ENCODE measurements around the gene SH2D4B. TPM values are rescaled to one million over a fixed set of nuclear protein-coding genes. Genes with fewer than 3 reads are reported as not detected.
"Not testable (repeated sequence)": the region's sequence is repeated elsewhere in the genome, so short reads cannot be mapped to it uniquely, and the experiment has no call there.

SH2D4B gene
- total RNA-seq, 8 experiments from 2014 or later, result 0.14 to 1.1 (median 0.29) TPM

GRCh38 chr10:80532571-80532970, 5.1 kb upstream of the SH2D4B start:
- ATAC-seq (replicated peaks in 6 of 8), result no peak
- Histone ChIP-seq H3K27ac (no peak overlapping the region), H3K4me3 (no peak overlapping the region), H3K4me1 (replicated peaks in 1 of 2) (peaks cover 7 to 8% of the 10 kb centered on the region in 2 donors)
- 33 to 95% (median 89%) methylated on average over 1 to 4 of the region's 4 CpGs; no CpG with 5 or more reads in 3 of the 10 experiments for WGBS, 10 experiments
- in situ Hi-C loops (cut with MboI; ENCODE audit: low pct_unique_long_range_greater_than_20kb in 2 of 9, low sequenced_read_pairs in 9 of 9, unreplicated experiment in 9 of 9), result no loop called here

- H3K27ac ChIP-seq; in situ Hi-C loops (cut with MboI; ENCODE audit: low pct_unique_long_range_greater_than_20kb in 2 of 9, low sequenced_read_pairs in 9 of 9, unreplicated experiment in 9 of 9); H3K4me3 ChIP-seq; H3K4me1 ChIP-seq (replicated peaks in 1 of 2); ATAC-seq (replicated peaks in 6 of 8): not testable (repeated sequence)
- WGBS, 10 experiments, result no CpG with 5 or more reads among the region's 25 CpGs
These were observed 3.6 kb upstream of the SH2D4B start for GRCh38 chr10:80534059-80534458.

DNA sequence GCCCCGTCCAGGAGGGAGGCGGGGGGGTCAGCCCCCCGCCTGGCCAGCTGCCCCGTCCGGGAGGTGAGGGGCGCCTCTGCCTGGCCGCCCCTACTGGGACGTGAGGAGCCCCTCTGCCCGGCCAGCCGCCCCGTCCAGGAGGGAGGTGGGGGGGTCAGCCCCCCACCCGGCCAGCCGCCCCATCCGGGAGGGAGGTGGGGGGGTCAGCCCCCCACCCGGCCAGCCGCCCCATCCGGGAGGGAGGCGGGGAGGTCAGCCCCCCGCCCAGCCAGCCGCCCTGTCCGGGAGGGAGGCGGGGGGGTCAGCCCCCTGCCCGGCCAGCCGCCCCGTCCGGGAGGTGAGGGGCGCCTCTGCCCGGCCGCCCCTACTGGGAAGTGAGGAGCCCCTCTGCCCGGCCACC, 3.1 kb upstream of the SH2D4B start:
- not testable (repeated sequence) for ATAC-seq (replicated peaks in 6 of 8)

DNA sequence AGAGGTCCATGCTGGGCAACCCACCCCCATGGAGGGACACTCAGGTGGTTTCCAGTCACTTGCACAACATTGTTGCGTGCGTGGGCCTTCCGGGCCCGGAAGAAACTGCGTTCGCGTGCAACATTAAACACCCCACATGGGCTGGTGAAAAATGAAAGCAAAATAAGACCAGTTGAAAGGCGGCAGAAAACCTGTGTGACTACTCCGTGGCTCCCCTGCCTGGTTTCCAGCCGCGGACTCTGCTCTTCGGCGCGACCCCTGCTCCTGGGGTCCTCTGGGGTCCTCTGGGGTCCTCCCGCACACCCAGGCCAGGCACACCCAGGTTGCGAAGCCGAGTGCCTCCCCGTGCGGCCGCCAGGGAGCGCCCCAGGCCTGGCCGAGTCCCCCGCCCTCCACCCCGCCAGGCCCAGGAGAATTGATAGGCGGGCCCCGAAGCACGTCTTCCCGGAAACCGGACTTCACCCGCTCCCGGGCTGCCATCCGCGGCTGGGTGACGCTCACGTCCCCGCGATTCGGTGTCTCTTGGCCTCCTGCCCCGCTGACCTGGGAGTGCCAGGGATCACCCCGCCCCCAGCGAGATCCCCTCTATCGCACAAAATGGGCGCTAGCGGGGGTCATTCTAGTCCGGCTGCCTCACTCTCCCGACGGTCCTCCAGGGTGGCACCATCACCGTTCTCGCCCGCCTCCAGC, 1.9 kb upstream of the SH2D4B start:
- Histone ChIP-seq H3K27ac (no peak overlapping the region), H3K4me1 (replicated peaks in 1 of 2) (peaks cover 8 to 9% of the 10 kb centered on the region in 2 donors), H3K4me3 (no peak overlapping the region)
- 42 to 100% (median 87%) methylated on average over 1 to 9 of the region's 50 CpGs; no CpG with 5 or more reads in 4 of the 10 experiments for WGBS, 10 experiments
- in situ Hi-C loops (cut with MboI; ENCODE audit: low pct_unique_long_range_greater_than_20kb in 2 of 9, low sequenced_read_pairs in 9 of 9, unreplicated experiment in 9 of 9), result no loop called here
- ATAC-seq (replicated peaks in 6 of 8), result peak in 3 of 8 experiments; percentile 41 to 94 (median 80)

More for the DNA sequence above, 3.1 kb upstream of the SH2D4B start:
- H3K4me3 ChIP-seq; H3K27ac ChIP-seq; in situ Hi-C loops (cut with MboI; ENCODE audit: low pct_unique_long_range_greater_than_20kb in 2 of 9, low sequenced_read_pairs in 9 of 9, unreplicated experiment in 9 of 9); H3K4me1 ChIP-seq (replicated peaks in 1 of 2): not testable (repeated sequence)
- WGBS, 10 experiments, result no CpG with 5 or more reads among the region's 30 CpGs

GRCh38 chr10:80536361-80536835, 1.3 kb upstream of the SH2D4B start:
- Histone ChIP-seq H3K27ac (no peak overlapping the region), H3K4me3 (no peak overlapping the region), H3K4me1 (replicated peaks in 1 of 2) (peaks cover 8 to 9% of the 10 kb centered on the region in 2 donors)
- WGBS, 10 experiments, result 60 to 100% methylated on average over 1 to 2 of the region's 17 CpGs; no CpG with 5 or more reads in 8 of the 10 experiments
- in situ Hi-C loops (cut with MboI; ENCODE audit: low pct_unique_long_range_greater_than_20kb in 2 of 9, low sequenced_read_pairs in 9 of 9, unreplicated experiment in 9 of 9), result no loop called here
- ATAC-seq (replicated peaks in 6 of 8), result no peak

GRCh38 chr10:80537086-80537735, 491 bp upstream of the SH2D4B start:
- ATAC-seq (replicated peaks in 6 of 8), result peak in 1 of 8 experiments; percentile 45
- 55 to 100% (median 78%) methylated on average over 1 to 6 of the region's 8 CpGs for WGBS, 10 experiments
- in situ Hi-C loops (cut with MboI; ENCODE audit: low pct_unique_long_range_greater_than_20kb in 2 of 9, low sequenced_read_pairs in 9 of 9, unreplicated experiment in 9 of 9), result no loop called here
- Histone ChIP-seq H3K4me3 (no peak overlapping the region), H3K4me1 (replicated peaks in 1 of 2) (peaks cover 8 to 9% of the 10 kb centered on the region in 2 donors), H3K27ac (peak overlapping the region in 1 of 2 donors; percentile 13)

- no peak overlapping the region for H3K27ac ChIP-seq
- H3K4me1 ChIP-seq (replicated peaks in 1 of 2), result peaks cover 8 to 9% of the 10 kb centered on the region in 2 donors
- 50 to 100% (median 79%) methylated on average over 2 to 5 of the region's 16 CpGs; no CpG with 5 or more reads in 4 of the 10 experiments for WGBS, 10 experiments
- ATAC-seq (replicated peaks in 6 of 8), result no peak
- in situ Hi-C loops (cut with MboI; ENCODE audit: low pct_unique_long_range_greater_than_20kb in 2 of 9, low sequenced_read_pairs in 9 of 9, unreplicated experiment in 9 of 9), result no loop called here
- no peak overlapping the region for H3K4me3 ChIP-seq
These were observed 931 bp downstream of the SH2D4B start for GRCh38 chr10:80538481-80539185.

- 0 to 89% (median 61%) methylated on average over 1 to 4 of the region's 7 CpGs; no CpG with 5 or more reads in 4 of the 10 experiments for WGBS, 10 experiments
- in situ Hi-C loops (cut with MboI; ENCODE audit: low pct_unique_long_range_greater_than_20kb in 2 of 9, low sequenced_read_pairs in 9 of 9, unreplicated experiment in 9 of 9), result no loop called here
These were observed 1.8 kb downstream of the SH2D4B start for GRCh38 chr10:80539421-80540031.

DNA sequence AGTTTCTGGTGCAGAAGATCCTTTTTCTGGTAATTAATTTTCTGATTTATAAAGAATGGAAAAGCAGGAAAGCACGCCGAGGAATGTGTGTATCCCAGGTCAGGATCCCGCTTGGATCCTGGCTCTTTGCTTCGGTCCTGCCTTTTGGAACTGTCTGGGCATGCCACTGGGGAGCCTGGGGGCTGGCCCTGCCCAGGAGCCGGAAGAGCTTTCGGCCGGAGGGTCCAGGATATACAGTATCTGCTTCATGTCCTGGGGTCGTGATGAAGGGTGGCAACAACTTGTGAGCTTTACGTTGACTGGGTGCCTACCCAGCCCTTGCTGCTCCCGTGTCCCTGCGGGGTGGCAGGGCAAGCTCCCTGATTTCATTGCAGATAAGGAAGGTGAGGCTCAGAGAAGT, 2.4 kb downstream of the SH2D4B start:
- no peak overlapping the region for H3K27ac ChIP-seq
- H3K4me1 ChIP-seq (replicated peaks in 1 of 2), result peaks cover 8 to 9% of the 10 kb centered on the region in 2 donors
- no peak overlapping the region for H3K4me3 ChIP-seq
- in situ Hi-C loops (cut with MboI; ENCODE audit: low pct_unique_long_range_greater_than_20kb in 2 of 9, low sequenced_read_pairs in 9 of 9, unreplicated experiment in 9 of 9), result no loop called here
- no peak for ATAC-seq (replicated peaks in 6 of 8)
- WGBS, 10 experiments, result 48 to 97% (median 91%) methylated on average over 2 to 7 of the region's 11 CpGs; no CpG with 5 or more reads in 3 of the 10 experiments

More at GRCh38 chr10:80539421-80540031, 1.8 kb downstream of the SH2D4B start:
- Histone ChIP-seq H3K4me3 (no peak overlapping the region), H3K4me1 (replicated peaks in 1 of 2) (peaks cover 8 to 9% of the 10 kb centered on the region in 2 donors), H3K27ac (no peak overlapping the region)
- ATAC-seq (replicated peaks in 6 of 8), result peak in 1 of 8 experiments; percentile 5

GRCh38 chr10:80540618-80540980, 2.9 kb downstream of the SH2D4B start:
- Histone ChIP-seq H3K4me3 (no peak overlapping the region), H3K27ac (no peak overlapping the region), H3K4me1 (replicated peaks in 1 of 2) (peaks cover 8 to 9% of the 10 kb centered on the region in 2 donors)
- ATAC-seq (replicated peaks in 6 of 8), result no peak
- in situ Hi-C loops (cut with MboI; ENCODE audit: low pct_unique_long_range_greater_than_20kb in 2 of 9, low sequenced_read_pairs in 9 of 9, unreplicated experiment in 9 of 9), result no loop called here
- 80 to 100% (median 95%) methylated on average over 1 to 7 of the region's 9 CpGs; no CpG with 5 or more reads in 6 of the 10 experiments for WGBS, 10 experiments

- H3K27ac ChIP-seq, result peak overlapping the region in 1 of 2 donors; percentile 56
These were observed 3.5 kb downstream of the SH2D4B start for GRCh38 chr10:80540981-80541750.

DNA sequence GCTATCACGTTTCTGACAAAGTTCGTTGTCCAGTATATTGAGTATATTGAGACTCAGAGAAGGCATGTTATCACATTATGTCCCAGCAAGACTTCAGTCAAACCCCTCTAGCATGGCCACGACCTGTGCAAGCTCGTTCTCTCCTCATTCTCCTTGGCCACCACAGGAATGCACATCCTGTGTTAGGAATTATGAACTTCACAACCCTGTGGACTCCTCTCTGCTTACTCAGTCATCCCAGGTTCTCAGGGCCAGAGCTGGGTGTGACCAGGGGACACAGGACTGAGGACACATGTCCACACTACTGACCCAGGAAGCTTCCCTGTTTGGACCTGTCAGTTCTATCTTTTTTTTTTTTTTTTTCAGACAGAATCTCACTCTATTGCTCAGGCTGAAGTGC, 4.4 kb downstream of the SH2D4B start:
- no peak for ATAC-seq (replicated peaks in 6 of 8)
- Histone ChIP-seq H3K4me1 (replicated peaks in 1 of 2) (peaks cover 5 to 7% of the 10 kb centered on the region in 2 donors), H3K27ac (no peak overlapping the region), H3K4me3 (no peak overlapping the region)
- WGBS, 10 experiments, result 0 to 94% (median 65%) methylated on average over 1 to 2 of the region's 4 CpGs; no CpG with 5 or more reads in 3 of the 10 experiments
- in situ Hi-C loops (cut with MboI; ENCODE audit: low pct_unique_long_range_greater_than_20kb in 2 of 9, low sequenced_read_pairs in 9 of 9, unreplicated experiment in 9 of 9), result no loop called here

More at GRCh38 chr10:80540981-80541750, 3.5 kb downstream of the SH2D4B start:
- H3K4me1 ChIP-seq (replicated peaks in 1 of 2), result peaks cover 8 to 9% of the 10 kb centered on the region in 2 donors
- in situ Hi-C loops (cut with MboI; ENCODE audit: low pct_unique_long_range_greater_than_20kb in 2 of 9, low sequenced_read_pairs in 9 of 9, unreplicated experiment in 9 of 9), result no loop called here
- ATAC-seq (replicated peaks in 6 of 8), result peak in 4 of 8 experiments; percentile 37 to 55 (median 46)
- 20 to 100% (median 74%) methylated on average over 1 to 11 of the region's 11 CpGs; no CpG with 5 or more reads in 2 of the 10 experiments for WGBS, 10 experiments
- no peak overlapping the region for H3K4me3 ChIP-seq
